HG03575 (cell line): ENCODE data around the gene L2HGDH.
A peak's percentile ranks its signal among the peaks of the same experiment; 100 is the strongest.

Experiments
- ATAC-seq: cut with Tn5 transposase; IDR thresholded peaks from one replicate; pipeline ENCODE4 v1.9.1; 2021; ENCODE audit not compliant: unreplicated experiment, insufficient number of reproducible peaks, low FRiP score; ENCODE audit errors: extremely low read depth

L2HGDH gene

DNA sequence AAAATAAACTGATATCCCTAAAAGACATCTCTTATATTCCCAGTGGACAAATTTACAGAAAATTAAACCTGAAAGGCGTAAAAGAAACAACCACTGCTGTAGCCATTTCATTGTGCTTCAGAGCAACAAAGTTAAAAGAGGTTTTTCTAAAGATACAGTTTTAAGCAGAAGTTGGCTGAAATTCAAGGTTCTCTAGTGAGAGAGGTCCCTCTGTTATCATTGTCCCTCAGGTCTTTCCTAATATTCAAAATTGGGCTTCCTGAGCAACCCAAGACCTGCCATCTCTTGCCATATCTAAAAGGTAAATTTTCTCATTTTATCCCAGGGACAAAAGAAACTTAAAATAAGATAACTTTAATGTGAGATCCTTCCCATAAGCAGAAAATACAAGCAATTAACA is 69.9 kb downstream of the L2HGDH start:
- no peak for ATAC-seq

- ATAC-seq: no peak
These were observed 74.6 kb downstream of the L2HGDH start for GRCh38 chr14:50237427-50237826.

- ATAC-seq: no peak
These were observed 78.1 kb downstream of the L2HGDH start for GRCh38 chr14:50233951-50234250.

- no peak for ATAC-seq
These were observed 78.7 kb downstream of the L2HGDH start for GRCh38 chr14:50233166-50233950.

DNA sequence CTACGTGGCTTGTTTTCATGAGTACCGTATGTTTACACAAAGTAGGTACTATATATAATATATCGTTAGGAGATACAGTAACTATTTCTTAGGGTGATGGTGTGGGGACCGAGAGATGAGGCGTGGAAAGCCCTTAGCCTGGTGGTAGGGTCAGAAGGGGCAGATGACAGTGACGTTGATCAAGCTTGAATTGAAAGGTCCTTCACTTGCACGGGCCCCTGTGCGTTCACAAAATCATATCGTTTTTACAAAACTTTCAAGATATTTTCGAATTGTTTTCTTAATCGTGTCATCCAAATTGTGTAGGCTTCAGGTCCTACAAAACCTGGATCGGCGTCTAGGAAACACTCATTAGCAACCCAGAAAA is 79.8 kb downstream of the L2HGDH start:
- ATAC-seq: no peak

DNA sequence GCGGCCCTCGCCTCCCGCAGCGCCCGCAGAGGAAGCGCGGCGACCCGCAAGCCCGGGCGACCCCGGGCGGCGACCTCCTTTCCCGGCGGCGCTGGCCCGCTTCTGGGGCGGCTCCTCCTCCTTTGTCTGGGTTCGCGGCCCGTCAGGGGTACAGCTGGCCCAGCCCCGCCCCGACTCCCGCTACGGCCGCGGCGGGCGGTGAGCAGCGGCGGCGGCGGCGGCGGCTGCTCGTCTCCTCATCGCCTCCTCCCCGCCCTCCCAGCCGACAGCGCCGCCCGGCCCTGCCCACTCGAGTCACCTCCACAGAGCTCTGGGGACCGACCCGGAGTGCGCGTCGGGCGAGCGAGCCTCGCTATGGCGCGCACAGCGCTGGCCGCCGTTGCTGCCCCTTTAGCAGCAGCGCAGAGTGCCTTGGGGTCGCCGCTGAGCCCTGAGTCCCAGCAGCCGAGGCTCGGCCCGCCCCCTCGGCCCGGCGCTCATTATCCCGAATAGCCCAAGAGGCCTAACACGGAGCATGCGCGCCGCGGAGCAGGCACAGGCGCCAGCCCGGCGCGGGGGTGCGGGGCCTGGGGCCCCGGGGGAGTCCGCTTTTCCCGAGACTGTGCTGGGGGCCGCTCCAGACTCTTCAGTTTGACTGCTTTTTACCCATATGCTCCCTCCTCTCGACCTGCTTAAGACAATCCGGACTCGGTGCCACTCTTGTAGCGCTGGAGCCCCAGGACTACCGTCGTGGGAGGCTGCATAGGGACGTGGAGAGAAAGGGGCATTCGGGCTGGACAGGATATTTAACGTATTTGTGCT is 80.4 kb downstream of the L2HGDH start, which contains the start of gene SOS2:
TSS of gene SOS2 (minus strand) at position 104 of the 801 bp plus-strand sequence. CDS start 295 bp downstream, outside the sequence.
- peak; percentile 36 for ATAC-seq

DNA sequence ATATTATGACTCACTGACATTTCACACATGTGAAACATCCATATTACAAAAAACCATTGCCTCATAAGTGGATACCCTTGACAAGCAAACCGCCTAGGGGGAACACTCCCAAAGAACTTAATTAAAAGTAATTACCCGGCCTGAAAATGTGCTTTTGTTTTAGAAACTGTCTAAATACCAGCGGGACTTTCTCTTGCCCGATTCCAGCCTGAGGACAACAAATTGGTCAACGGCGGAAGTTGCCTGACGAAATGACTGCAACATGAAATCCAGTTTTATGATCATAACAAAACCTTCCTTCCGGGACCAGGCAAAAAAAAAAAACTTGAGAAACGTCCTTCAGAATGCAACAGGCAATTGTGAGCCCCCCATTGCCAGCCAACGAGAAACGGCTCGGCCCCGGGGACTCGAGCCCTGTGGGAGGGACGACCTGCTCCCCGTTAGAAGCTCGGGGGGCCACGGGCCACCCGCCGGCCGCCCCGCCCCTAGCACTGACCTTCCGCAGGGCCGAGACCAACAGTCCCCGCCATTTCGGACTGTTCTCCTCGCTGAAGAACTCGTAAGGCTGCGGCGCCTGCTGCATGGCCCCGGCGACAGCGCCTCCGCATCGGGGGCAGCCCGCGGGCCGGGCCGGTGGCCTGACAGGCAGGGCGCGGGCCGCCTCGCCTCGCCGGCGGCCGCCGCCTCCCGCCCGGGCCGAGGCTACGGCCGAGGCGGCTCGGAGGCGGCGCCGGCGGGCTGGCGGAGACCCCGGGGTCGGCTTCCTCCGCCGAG is 81.1 kb downstream of the L2HGDH start:
- ATAC-seq: no peak

DNA sequence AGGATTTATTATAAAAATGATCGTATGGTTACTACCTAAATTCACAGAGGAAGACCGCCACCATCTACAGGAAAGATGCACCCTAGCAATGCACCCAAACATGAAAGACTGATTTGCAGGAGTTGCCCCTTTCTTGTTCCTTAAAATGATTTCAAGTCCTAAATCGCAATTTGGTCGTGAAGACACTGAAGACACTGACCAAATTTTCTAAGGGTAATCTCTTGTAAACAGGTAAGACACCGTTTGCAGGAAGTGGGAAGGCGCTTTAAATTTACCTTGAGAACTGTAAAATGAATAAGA is 81.7 kb downstream of the L2HGDH start:
- ATAC-seq: no peak

DNA sequence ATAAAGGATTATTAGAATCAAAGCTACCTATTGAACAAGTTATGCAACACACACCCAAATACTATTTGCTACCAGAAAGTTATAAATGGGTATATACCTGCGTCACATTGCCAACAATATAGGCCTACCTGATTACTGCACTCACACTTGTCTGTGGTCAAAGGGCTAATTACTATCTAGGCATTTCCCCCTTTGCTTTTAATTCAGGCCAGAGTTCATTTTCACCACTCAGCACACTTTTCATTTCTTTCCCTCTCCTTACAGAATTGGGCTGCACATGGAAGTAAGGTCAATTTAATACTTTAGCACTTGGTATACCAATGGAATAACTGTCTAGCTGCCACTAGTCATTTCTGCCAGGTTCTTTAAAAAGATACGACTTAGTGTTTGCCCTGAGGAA is 82.3 kb downstream of the L2HGDH start:
- ATAC-seq: no peak

GRCh38 chr14:50228313-50228712 is 83.7 kb downstream of the L2HGDH start:
- no peak for ATAC-seq

DNA sequence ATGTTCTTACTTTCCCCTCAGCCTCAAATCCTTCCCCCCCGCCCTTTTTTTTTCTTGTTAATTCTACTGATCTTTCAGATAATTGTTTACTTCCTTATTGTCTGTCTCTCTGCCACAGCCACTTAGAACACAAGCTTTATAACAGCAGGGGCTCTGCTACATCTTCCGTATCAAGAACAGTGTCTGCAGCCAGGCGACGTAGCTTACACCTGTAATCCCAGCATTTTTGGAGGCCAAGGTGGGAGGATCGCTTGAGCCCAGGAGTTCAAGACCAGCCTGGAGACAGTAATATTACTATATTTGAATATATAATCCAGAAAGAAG is 86.1 kb downstream of the L2HGDH start:
- no peak for ATAC-seq

DNA sequence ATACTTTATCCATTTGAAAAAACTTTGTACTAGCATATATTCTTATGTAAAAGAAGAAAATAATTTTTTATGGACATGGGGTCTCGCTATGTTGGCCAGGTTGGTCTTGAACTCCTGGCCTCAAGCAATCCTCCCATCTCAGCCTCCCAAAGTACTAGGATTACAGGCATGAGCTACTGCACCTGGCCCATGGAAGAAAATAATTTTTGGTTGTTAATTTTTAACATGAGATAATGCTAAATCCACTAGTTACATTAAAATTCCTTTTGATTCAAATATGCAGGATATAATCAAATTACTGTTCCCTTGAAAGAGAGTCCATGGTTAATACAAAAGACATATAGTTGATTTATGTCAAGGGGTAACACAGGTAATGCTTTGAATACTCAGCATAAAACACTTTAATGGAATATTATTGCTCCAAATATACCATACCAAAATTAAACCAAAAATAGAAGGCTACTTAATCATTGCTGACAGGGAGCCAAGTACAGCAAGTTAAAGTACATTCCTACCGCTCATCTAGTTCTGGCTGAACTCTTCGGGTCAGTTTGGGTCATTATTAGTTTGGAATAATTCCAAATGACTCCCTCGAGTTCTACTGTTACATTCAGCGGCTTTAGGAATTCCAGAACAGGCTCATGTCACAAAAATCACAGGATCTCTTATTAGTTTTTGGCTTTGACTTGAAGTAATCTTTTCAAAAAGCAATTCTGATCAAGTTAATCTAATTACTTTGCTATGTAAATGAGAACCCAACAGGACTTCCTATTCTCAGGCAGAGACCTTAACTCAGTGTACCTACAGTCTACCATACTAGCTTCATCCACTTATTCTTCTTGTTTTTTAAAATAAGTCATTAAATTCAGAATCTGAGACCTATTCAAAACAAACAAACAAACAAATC is 86.7 kb downstream of the L2HGDH start:
- ATAC-seq: no peak

DNA sequence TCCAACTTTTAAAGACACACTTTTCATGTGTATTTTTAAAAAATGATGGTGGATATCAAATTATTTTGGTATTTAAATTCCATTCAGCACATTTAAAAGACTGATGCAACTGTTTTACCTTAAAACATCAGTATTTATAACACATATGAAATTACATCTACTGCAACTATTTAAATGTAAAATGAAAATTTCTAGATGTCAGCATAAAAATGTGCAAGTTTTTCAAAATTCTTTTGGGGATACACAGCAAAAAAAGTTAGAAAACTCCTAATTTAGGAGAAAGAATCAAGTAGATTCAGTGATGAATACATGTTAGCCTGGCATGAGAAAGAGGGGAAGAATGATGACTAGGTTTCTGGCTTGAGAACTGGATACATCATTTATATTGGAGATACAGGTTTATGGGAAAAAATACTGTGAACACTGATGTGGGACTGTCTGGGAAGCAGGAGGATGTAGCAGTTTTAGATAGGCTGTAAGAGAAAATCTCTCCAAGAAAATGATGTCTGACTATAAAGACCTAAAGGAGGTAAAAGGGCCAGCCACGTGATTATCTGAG is 89.9 kb downstream of the L2HGDH start:
- ATAC-seq: no peak

GRCh38 chr14:50218501-50218900 is 93.5 kb downstream of the L2HGDH start:
- no peak for ATAC-seq

- ATAC-seq: no peak
These were observed 96.6 kb downstream of the L2HGDH start for GRCh38 chr14:50215416-50215815.

GRCh38 chr14:50213795-50214194 is 98.2 kb downstream of the L2HGDH start:
- no peak for ATAC-seq

- no peak for ATAC-seq
These were observed 99.3 kb downstream of the L2HGDH start for GRCh38 chr14:50212726-50213125.

DNA sequence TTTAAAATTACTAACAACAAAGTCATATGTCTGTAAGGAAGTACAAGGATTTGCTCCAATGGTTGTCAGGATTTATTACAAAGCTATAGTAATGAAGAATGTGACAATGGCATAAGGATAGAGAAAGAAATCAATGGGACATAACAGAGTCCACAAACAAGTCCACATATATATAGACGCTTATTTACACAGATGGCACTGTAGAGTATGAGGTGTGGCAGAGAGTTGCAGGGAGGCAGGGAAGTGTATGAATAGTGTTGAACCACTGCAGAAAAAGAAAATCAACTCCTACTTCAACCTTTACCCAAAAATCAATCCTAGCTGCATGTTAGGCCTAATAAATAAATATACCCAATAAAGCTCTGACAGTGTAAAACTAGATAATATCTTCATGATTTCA is 102.0 kb downstream of the L2HGDH start:
- ATAC-seq: no peak

DNA sequence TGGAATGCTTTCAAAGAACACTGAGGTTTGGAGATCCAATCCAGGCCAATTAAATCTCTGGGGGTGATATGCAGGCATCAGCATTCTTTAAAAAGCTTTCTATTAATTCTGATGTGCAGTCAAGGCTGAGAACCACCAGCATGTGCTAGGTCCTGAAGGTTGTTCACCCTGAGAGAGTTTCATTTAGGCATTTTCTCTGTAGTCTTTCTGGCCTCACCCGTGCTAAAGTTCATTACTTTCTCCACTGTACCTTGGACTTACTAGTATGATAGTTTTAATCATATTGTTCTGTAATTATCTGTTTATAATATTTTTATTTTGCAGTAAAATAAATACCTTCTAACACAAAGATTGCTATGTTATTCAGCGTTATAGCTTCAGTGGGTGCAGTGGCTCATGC is 113.5 kb downstream of the L2HGDH start:
- ATAC-seq: no peak
